GM12878 (cell line): Measurements from ENCODE around the gene SLC5A2.

ENCODE experiments used
- BACH1 ChIP-seq: fragments of 450-650 bp; IDR thresholded peaks from 2 replicates; pipeline ENCODE4 v1.6.1; 2017; ENCODE audit warnings: mild to moderate bottlenecking, borderline replicate concordance
- BCL11A ChIP-seq: IDR thresholded peaks from 2 replicates; pipeline ENCODE4 v1.6.1; 2011; ENCODE audit warnings: low read depth, low read length
- CBX3 ChIP-seq: fragments of 200-600 bp; sonication (generic); IDR thresholded peaks from 2 replicates; pipeline ENCODE4 v1.6.1; 2016; ENCODE audit warnings: low read depth, borderline replicate concordance
- CTCF ChIP-seq, 3 experiments: IDR thresholded peaks in 2 of 3; conservative IDR thresholded peaks in 1 of 3; 2 replicates each; pipeline ENCODE4 v1.5.1; 2011; ENCODE audit warnings: low read depth in 3 of 3, low read length in 3 of 3, mild to moderate bottlenecking in 3 of 3, control low read depth in 2 of 3, moderate library complexity in 2 of 3, inconsistent platforms in 1 of 3, mixed read lengths in 1 of 3; ENCODE audit not compliant: control insufficient read depth in 2 of 3, insufficient read depth in 1 of 3; ENCODE audit errors: extremely low read depth in 1 of 3
- DPF2 ChIP-seq: fragments of 450-650 bp; IDR thresholded peaks from 2 replicates; pipeline ENCODE4 v1.6.1; 2017; ENCODE audit warnings: mild to moderate bottlenecking
- ESRRA ChIP-seq: IDR thresholded peaks from 2 replicates; pipeline ENCODE4 v1.6.1; 2012; ENCODE audit warnings: mild to moderate bottlenecking, low read length, improper control_type of control experiment
- NFYB ChIP-seq: IDR thresholded peaks from 2 replicates; pipeline ENCODE4 v1.6.1; 2011; ENCODE audit warnings: low read depth, mild to moderate bottlenecking, low read length, improper control_type of control experiment, moderate library complexity; ENCODE audit not compliant: insufficient read depth
- POLR2A ChIP-seq: IDR thresholded peaks from 2 replicates; pipeline ENCODE4 v1.6.1; 2011; ENCODE audit warnings: low read depth, mild to moderate bottlenecking, low read length
- USF2 ChIP-seq: IDR thresholded peaks from 2 replicates; pipeline ENCODE4 v1.6.1; 2011; ENCODE audit warnings: low read depth, low read length, improper control_type of control experiment, borderline replicate concordance

- TF ChIP-seq CBX3 (no peak), CTCF (IDR thresholded peaks at IDR 0.05 in 2 of 3, conservative IDR thresholded peaks at IDR 0.05 in 1 of 3; ENCODE audit: control insufficient read depth in 2 of 3, extremely low read depth in 1 of 3, insufficient read depth in 1 of 3, low read depth in 3 of 3, low read length in 3 of 3) (no peak), BCL11A (no peak), POLR2A (no peak), USF2 (no peak), BACH1 (0 out of 2 replicates have a peak, but pooled peaks have one; percentile 56), ESRRA (no peak), NFYB (no peak), DPF2 (no peak)
Measured at GRCh38 chr16:31459687-31460581, 23.0 kb upstream of the SLC5A2 start.
